22Rv1 (cell line): ENCODE data around the gene TBC1D22A.

Experiments used
- ZFX ChIP-seq: fragments of 450-650 bp; IDR thresholded peaks from 2 replicates; pipeline ENCODE4 v1.6.1; 2017; ENCODE audit warnings: antibody characterized with exemption, borderline replicate concordance
- TF ChIP-seq, protein P1 (sequence below): fragments of 450-650 bp; IDR thresholded peaks from 2 replicates; pipeline ENCODE4 v1.5.1; 2017; ENCODE audit warnings: mild to moderate bottlenecking

DNA sequence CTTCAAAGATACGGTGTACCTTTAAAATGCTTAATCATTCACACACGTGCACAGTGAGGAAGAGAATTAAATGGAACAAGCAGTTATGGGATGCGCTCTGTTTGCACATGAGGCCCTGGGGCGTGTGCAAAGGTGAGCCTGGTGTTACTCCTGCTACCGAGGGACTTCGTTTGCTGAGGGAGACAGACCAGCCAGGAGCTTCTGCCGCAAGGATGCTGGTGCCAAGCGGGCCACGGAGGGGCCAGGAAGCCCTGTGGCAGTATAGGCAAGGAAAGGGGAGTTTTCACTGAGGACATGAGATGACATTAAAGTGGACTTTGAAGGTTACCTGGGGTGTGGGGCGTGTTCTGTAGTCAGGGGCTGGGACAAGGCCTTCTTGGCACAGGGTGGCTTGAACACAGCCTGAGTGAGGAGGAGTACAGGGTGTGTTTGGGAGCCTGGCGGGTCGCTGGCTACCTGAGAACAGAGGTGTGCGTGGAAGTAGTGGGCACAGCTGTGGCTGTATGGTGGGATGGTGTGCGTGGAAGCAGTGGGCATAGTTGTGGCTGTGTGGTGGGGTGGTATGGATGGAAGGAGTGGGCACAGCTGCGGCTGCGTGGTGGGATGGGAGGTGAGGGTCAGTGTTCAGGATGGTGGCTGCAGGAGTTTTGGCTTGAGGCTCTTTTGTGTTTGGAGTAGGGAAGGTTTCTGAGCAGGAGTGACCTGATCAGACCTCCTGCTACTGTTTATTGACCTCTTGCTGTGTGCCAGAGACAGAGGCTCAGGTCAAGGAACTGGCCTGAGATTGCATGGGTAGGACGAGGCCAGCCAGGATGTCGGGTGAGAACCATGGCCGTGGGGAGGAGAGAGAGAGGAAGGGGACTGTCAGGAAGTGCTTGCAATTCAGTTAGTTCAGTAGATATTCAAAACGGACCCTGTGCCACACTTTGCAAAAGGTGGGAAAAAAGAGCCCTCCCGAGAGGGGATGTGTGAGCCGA is 13.7 kb downstream of the TBC1D22A start:
- TF ChIP-seq, protein P1, sequence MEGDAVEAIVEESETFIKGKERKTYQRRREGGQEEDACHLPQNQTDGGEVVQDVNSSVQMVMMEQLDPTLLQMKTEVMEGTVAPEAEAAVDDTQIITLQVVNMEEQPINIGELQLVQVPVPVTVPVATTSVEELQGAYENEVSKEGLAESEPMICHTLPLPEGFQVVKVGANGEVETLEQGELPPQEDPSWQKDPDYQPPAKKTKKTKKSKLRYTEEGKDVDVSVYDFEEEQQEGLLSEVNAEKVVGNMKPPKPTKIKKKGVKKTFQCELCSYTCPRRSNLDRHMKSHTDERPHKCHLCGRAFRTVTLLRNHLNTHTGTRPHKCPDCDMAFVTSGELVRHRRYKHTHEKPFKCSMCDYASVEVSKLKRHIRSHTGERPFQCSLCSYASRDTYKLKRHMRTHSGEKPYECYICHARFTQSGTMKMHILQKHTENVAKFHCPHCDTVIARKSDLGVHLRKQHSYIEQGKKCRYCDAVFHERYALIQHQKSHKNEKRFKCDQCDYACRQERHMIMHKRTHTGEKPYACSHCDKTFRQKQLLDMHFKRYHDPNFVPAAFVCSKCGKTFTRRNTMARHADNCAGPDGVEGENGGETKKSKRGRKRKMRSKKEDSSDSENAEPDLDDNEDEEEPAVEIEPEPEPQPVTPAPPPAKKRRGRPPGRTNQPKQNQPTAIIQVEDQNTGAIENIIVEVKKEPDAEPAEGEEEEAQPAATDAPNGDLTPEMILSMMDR, result no peak
- no peak for TF ChIP-seq ZFX
